ENCODE results near the gene ITPR2.

ITPR2 gene

GRCh38 chr12:26429070-26429691 lies 403.8 kb downstream of the ITPR2 start:
- no peaks in the 10 kb centered on the region for H3K4me1 ChIP-seq (ENCODE audit: insufficient read depth, low read length, poor library complexity, severe bottlenecking)
- no peak overlapping the region for H3K9ac ChIP-seq (ENCODE audit: low read depth, low read length, poor library complexity, severe bottlenecking)
- no peaks in the 10 kb centered on the region for H3K9me2 ChIP-seq (replicated peaks; ENCODE audit: low read depth, low read length)
- H4K20me1 ChIP-seq (ENCODE audit: insufficient read depth, low read length, poor library complexity, severe bottlenecking) = no peaks in the 10 kb centered on the region
- H3K4me2 ChIP-seq (ENCODE audit: low read depth, low read length, poor library complexity, severe bottlenecking) = no peak overlapping the region
- TF ChIP-seq EZH2phosphoT487 (IDR thresholded peaks at IDR 0.05; ENCODE audit: borderline replicate concordance) (no peak), CTCF (conservative IDR thresholded peaks at IDR 0.05; ENCODE audit: low read length) (no peak)
- H3K9me3 ChIP-seq (ENCODE audit: insufficient read depth, low read depth, low read length) = no peaks in the 10 kb centered on the region
- H2AFZ ChIP-seq (ENCODE audit: low read length) = no peak overlapping the region
- H3K4me3 ChIP-seq (ENCODE audit: low read length, poor library complexity, severe bottlenecking) = no peak overlapping the region
- no peaks in the 10 kb centered on the region for H3F3A ChIP-seq (ENCODE audit: low read depth)
- H3K36me3 ChIP-seq (ENCODE audit: insufficient read depth, low read length) = no peaks in the 10 kb centered on the region
- H3K79me2 ChIP-seq (ENCODE audit: insufficient read depth, low read length) = no peaks in the 10 kb centered on the region
- H3K27me3 ChIP-seq (ENCODE audit: insufficient read depth, low read length, poor library complexity, severe bottlenecking) = no peaks in the 10 kb centered on the region

DNA sequence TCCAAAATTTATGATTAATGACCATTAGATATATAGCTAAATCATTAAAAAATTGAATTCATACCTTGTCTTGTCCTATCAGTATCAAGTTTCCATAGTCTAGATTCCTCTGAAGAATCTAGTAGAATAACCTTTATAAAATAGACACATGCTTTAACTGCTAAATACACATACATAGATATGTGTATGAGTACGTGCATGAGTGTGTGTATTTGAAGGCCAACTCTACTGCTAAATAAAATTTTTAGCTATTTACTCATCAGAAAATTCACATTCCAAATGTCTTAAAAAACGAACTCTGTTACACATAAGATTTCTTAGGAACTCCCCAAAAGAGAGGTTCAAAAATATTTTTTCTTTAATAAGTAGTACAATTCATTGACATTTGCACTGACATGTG lies 404.6 kb downstream of the ITPR2 start:
- no peaks in the 10 kb centered on the region for H3K36me3 ChIP-seq (ENCODE audit: insufficient read depth, low read length)
- no peaks in the 10 kb centered on the region for H4K20me1 ChIP-seq (ENCODE audit: insufficient read depth, low read length, poor library complexity, severe bottlenecking)
- H3K9ac ChIP-seq (ENCODE audit: low read depth, low read length, poor library complexity, severe bottlenecking) = no peak overlapping the region
- H3F3A ChIP-seq (ENCODE audit: low read depth) = no peaks in the 10 kb centered on the region
- H3K79me2 ChIP-seq (ENCODE audit: insufficient read depth, low read length) = no peaks in the 10 kb centered on the region
- no peaks in the 10 kb centered on the region for H3K9me2 ChIP-seq (replicated peaks; ENCODE audit: low read depth, low read length)
- no peak overlapping the region for H3K4me2 ChIP-seq (ENCODE audit: low read depth, low read length, poor library complexity, severe bottlenecking)
- TF ChIP-seq EZH2phosphoT487 (IDR thresholded peaks at IDR 0.05; ENCODE audit: borderline replicate concordance) = no peak
- TF ChIP-seq CTCF (conservative IDR thresholded peaks at IDR 0.05; ENCODE audit: low read length) = no peak
- H2AFZ ChIP-seq (ENCODE audit: low read length) = no peak overlapping the region
- H3K9me3 ChIP-seq (ENCODE audit: insufficient read depth, low read depth, low read length) = no peaks in the 10 kb centered on the region
- H3K4me3 ChIP-seq (ENCODE audit: low read length, poor library complexity, severe bottlenecking) = no peak overlapping the region
- no peaks in the 10 kb centered on the region for H3K4me1 ChIP-seq (ENCODE audit: insufficient read depth, low read length, poor library complexity, severe bottlenecking)
- no peaks in the 10 kb centered on the region for H3K27me3 ChIP-seq (ENCODE audit: insufficient read depth, low read length, poor library complexity, severe bottlenecking)

DNA sequence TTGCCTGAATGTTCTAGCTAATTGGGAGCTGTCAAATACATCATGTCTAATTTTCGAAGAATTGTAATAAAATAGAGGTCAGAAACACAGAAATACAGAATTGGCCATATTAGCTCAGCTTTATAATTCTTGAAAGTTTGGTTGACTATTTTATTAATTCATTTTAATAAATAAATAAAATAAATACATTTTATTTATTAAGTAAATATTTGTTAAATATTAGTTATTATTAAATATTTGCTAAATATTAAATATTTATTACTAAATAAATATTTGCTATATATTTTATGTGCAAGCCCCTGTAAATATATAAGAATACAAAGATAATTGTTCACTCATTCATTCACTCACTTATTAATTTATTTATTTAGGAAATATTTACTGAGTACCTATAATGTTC lies 406.3 kb downstream of the ITPR2 start:
- Histone ChIP-seq H3K9me3 (ENCODE audit: insufficient read depth, low read depth, low read length) (no peaks in the 10 kb centered on the region), H3K4me1 (ENCODE audit: insufficient read depth, low read length, poor library complexity, severe bottlenecking) (no peaks in the 10 kb centered on the region), H3K9me2 (replicated peaks; ENCODE audit: low read depth, low read length) (no peaks in the 10 kb centered on the region), H3F3A (ENCODE audit: low read depth) (no peaks in the 10 kb centered on the region), H3K79me2 (ENCODE audit: insufficient read depth, low read length) (no peaks in the 10 kb centered on the region), H2AFZ (ENCODE audit: low read length) (no peak overlapping the region), H3K4me2 (ENCODE audit: low read depth, low read length, poor library complexity, severe bottlenecking) (no peak overlapping the region), H4K20me1 (ENCODE audit: insufficient read depth, low read length, poor library complexity, severe bottlenecking) (no peaks in the 10 kb centered on the region), H3K9ac (ENCODE audit: low read depth, low read length, poor library complexity, severe bottlenecking) (no peak overlapping the region), H3K4me3 (ENCODE audit: low read length, poor library complexity, severe bottlenecking) (no peak overlapping the region), H3K36me3 (ENCODE audit: insufficient read depth, low read length) (no peaks in the 10 kb centered on the region), H3K27me3 (ENCODE audit: insufficient read depth, low read length, poor library complexity, severe bottlenecking) (no peaks in the 10 kb centered on the region)
- TF ChIP-seq CTCF (conservative IDR thresholded peaks at IDR 0.05; ENCODE audit: low read length) = no peak

All from Loucy (cell line).